Neural cell (in vitro differentiated cells): ENCODE data around the gene ITGAV. TPM values are rescaled to one million over a fixed set of nuclear protein-coding genes. Genes with fewer than 3 reads are reported as not detected.

ENCODE experiments used
- H2AFZ ChIP-seq: fragments of 200-600, 300-800 bp; sonication (generic), shearing (Covaris generic); 2 replicates; pipeline ENCODE4 v1.6.0; 2014; ENCODE audit warnings: low read depth, mild to moderate bottlenecking, antibody characterized with exemption, low read length, moderate library complexity
- H3F3A ChIP-seq: fragments of 200-600 bp; shearing (Covaris generic); 2 replicates; pipeline ENCODE4 v1.6.1; 2016; ENCODE audit warnings: mild to moderate bottlenecking, moderate library complexity, mixed read lengths, antibody characterized with exemption, low read length; ENCODE audit not compliant: insufficient read depth, poor library complexity, severe bottlenecking
- H3K27ac ChIP-seq: fragments of 200-600, 300-800 bp; sonication (generic), shearing (Covaris generic); 2 replicates; pipeline ENCODE4 v1.5.1; 2014; ENCODE audit warnings: mild to moderate bottlenecking, low read length, moderate library complexity
- H3K27me3 ChIP-seq: fragments of 300-800, 200-600 bp; sonication (generic), shearing (Covaris generic); 2 replicates; pipeline ENCODE4 v1.6.0; 2014; ENCODE audit warnings: mild to moderate bottlenecking, low read depth, low read length, moderate library complexity; ENCODE audit not compliant: insufficient read depth
- H3K36me3 ChIP-seq: fragments of 300-800, 200-600 bp; sonication (generic), shearing (Covaris generic); 2 replicates; pipeline ENCODE4 v1.5.1; 2014; ENCODE audit warnings: mild to moderate bottlenecking, antibody characterized with exemption, low read length, moderate library complexity; ENCODE audit not compliant: insufficient read depth
- H3K4me2 ChIP-seq: fragments of 300-800, 200-600 bp; sonication (generic), shearing (Covaris generic); 2 replicates; pipeline ENCODE4 v1.6.0; 2014; ENCODE audit warnings: mild to moderate bottlenecking, low read length
- H3K4me3 ChIP-seq: fragments of 300-800, 200-600 bp; sonication (generic), shearing (Covaris generic); 2 replicates; pipeline ENCODE4 v1.5.1; 2014; ENCODE audit warnings: mild to moderate bottlenecking, low read length, moderate library complexity
- H3K79me2 ChIP-seq: fragments of 200-600 bp; shearing (Covaris generic); replicated peaks from 2 replicates; pipeline ENCODE4 v1.6.0; 2014; ENCODE audit warnings: mild to moderate bottlenecking, low read length, moderate library complexity; ENCODE audit not compliant: insufficient read depth
- H3K9ac ChIP-seq: fragments of 300-800, 200-600 bp; sonication (generic), shearing (Covaris generic); 2 replicates; pipeline ENCODE4 v1.6.1; 2016; ENCODE audit warnings: mild to moderate bottlenecking, low read length, mixed read lengths
- H3K9me2 ChIP-seq: fragments of 200-600 bp; shearing (Covaris generic); 2 replicates; pipeline ENCODE4 v1.6.1; 2016; ENCODE audit warnings: mild to moderate bottlenecking, low read length, mixed read lengths; ENCODE audit not compliant: insufficient read depth
- H3K9me3 ChIP-seq: fragments of 200-600, 300-800 bp; sonication (generic), shearing (Covaris generic); 2 replicates; pipeline ENCODE4 v1.6.1; 2016; ENCODE audit warnings: mild to moderate bottlenecking, mixed run types, low read length, moderate library complexity, mixed read lengths
- H4K20me1 ChIP-seq: fragments of 200-600 bp; shearing (Covaris generic); 2 replicates; pipeline ENCODE4 v1.6.1; 2016; ENCODE audit warnings: mild to moderate bottlenecking, mixed run types; ENCODE audit not compliant: insufficient read depth
- EP300 ChIP-seq: fragments of 450-650 bp; conservative IDR thresholded peaks from 2 replicates; pipeline ENCODE4 v1.6.1; 2014; ENCODE audit warnings: antibody characterized with exemption, mild to moderate bottlenecking, moderate library complexity; ENCODE audit not compliant: poor library complexity, severe bottlenecking
- EZH2 ChIP-seq: fragments of 200-600, 300-800 bp; shearing (Covaris generic), sonication (generic); IDR thresholded peaks from 2 replicates; pipeline ENCODE4 v1.6.1; 2014; ENCODE audit warnings: antibody characterized with exemption, low read length, borderline replicate concordance, mild to moderate bottlenecking; ENCODE audit not compliant: insufficient read depth, poor library complexity, severe bottlenecking
- MXI1 ChIP-seq: fragments of 450-650 bp; conservative IDR thresholded peaks from 2 replicates; pipeline ENCODE4 v1.6.1; 2014; ENCODE audit warnings: antibody characterized with exemption, mild to moderate bottlenecking; ENCODE audit not compliant: poor library complexity, severe bottlenecking
- POLR2AphosphoS5 ChIP-seq: IDR thresholded peaks from 2 replicates; pipeline ENCODE4 v1.6.1; 2012
- RAD21 ChIP-seq: fragments of 450-650 bp; conservative IDR thresholded peaks from 2 replicates; pipeline ENCODE4 v1.6.1; 2014; ENCODE audit warnings: antibody characterized with exemption, mild to moderate bottlenecking, moderate library complexity
- SMC3 ChIP-seq: fragments of 450-650 bp; conservative IDR thresholded peaks from 2 replicates; pipeline ENCODE4 v1.6.1; 2014; ENCODE audit warnings: antibody characterized with exemption, mild to moderate bottlenecking, moderate library complexity; ENCODE audit not compliant: poor library complexity
- TAF1 ChIP-seq: IDR thresholded peaks from 2 replicates; pipeline ENCODE4 v1.6.1; 2012; ENCODE audit warnings: low read depth
- polyA plus RNA-seq: library from polyadenylated mRNA; depleted of rRNA; stranded (reverse); fragments of >200 nt; gene quantifications from 2 replicates; pipeline ENCODE4 v1.2.3, GENCODE V29; 2014
- TF ChIP-seq, protein P1 (sequence below): fragments of 450-650 bp; IDR thresholded peaks from 2 replicates; pipeline ENCODE4 v1.5.1; 2014; ENCODE audit warnings: antibody characterized with exemption, mild to moderate bottlenecking, moderate library complexity; ENCODE audit not compliant: poor library complexity, severe bottlenecking
- TF ChIP-seq, protein P2 (sequence below): IDR thresholded peaks from 2 replicates; pipeline ENCODE4 v1.6.1; 2012; ENCODE audit warnings: borderline replicate concordance

Gene ITGAV
- polyA plus RNA-seq, 1 donor from 2014 or later: 6.6 TPM

DNA sequence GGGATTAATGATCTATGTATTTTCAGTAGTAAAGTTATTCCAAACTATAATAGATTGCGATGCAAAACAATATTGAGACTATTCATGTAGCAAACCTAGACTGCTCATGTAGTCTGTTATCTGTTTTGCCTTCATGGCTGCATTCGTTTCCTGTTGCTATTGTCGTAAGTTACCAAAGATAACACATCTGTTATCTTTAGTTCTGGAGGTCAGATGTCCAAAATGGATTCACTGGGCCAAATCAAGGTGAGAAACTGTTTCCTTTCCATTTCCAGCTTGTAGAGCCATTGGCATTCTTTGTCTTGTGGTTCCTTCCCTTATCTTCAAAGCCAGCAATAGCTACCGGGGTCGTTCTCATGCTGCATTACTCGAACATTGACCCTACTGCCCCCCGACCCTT, 20.9 kb downstream of the ITGAV start:
- Histone ChIP-seq H3K27me3 (no peaks in the 10 kb centered on the region), H3K9me2 (no peaks in the 10 kb centered on the region), H2AFZ (no peak overlapping the region), H3K9ac (no peak overlapping the region), H3K36me3 (no peaks in the 10 kb centered on the region), H4K20me1 (no peaks in the 10 kb centered on the region), H3F3A (no peaks in the 10 kb centered on the region), H3K9me3 (no peaks in the 10 kb centered on the region), H3K4me2 (no peak overlapping the region), H3K79me2 (no peaks in the 10 kb centered on the region), H3K4me3 (no peak overlapping the region), H3K27ac (no peak overlapping the region)
- TF ChIP-seq RAD21: no peak
- TF ChIP-seq, protein P1, sequence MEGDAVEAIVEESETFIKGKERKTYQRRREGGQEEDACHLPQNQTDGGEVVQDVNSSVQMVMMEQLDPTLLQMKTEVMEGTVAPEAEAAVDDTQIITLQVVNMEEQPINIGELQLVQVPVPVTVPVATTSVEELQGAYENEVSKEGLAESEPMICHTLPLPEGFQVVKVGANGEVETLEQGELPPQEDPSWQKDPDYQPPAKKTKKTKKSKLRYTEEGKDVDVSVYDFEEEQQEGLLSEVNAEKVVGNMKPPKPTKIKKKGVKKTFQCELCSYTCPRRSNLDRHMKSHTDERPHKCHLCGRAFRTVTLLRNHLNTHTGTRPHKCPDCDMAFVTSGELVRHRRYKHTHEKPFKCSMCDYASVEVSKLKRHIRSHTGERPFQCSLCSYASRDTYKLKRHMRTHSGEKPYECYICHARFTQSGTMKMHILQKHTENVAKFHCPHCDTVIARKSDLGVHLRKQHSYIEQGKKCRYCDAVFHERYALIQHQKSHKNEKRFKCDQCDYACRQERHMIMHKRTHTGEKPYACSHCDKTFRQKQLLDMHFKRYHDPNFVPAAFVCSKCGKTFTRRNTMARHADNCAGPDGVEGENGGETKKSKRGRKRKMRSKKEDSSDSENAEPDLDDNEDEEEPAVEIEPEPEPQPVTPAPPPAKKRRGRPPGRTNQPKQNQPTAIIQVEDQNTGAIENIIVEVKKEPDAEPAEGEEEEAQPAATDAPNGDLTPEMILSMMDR: no peak

DNA sequence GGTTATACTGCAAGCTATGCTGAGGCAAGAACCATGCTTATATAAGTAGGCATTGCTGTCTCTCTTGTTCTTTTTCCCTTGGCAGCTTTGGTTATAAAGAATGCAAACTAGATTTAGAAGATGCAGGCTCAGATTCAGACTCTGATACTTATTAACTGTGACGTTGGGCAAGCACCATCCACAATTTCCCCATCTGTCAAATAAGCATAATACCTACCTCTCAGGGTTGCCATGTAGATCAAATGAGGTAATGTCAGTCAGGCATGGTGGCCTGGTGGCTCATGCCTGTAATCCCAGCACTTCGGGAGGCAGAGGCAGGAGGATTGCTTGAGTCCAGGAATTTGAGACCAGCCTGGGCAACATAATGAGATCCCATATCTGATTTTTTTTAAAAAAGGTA, 21.7 kb downstream of the ITGAV start:
- TF ChIP-seq RAD21 (no peak), MXI1 (no peak), POLR2AphosphoS5 (no peak), SMC3 (no peak), TAF1 (no peak), EP300 (no peak), EZH2 (no peak)
- TF ChIP-seq, protein P2, sequence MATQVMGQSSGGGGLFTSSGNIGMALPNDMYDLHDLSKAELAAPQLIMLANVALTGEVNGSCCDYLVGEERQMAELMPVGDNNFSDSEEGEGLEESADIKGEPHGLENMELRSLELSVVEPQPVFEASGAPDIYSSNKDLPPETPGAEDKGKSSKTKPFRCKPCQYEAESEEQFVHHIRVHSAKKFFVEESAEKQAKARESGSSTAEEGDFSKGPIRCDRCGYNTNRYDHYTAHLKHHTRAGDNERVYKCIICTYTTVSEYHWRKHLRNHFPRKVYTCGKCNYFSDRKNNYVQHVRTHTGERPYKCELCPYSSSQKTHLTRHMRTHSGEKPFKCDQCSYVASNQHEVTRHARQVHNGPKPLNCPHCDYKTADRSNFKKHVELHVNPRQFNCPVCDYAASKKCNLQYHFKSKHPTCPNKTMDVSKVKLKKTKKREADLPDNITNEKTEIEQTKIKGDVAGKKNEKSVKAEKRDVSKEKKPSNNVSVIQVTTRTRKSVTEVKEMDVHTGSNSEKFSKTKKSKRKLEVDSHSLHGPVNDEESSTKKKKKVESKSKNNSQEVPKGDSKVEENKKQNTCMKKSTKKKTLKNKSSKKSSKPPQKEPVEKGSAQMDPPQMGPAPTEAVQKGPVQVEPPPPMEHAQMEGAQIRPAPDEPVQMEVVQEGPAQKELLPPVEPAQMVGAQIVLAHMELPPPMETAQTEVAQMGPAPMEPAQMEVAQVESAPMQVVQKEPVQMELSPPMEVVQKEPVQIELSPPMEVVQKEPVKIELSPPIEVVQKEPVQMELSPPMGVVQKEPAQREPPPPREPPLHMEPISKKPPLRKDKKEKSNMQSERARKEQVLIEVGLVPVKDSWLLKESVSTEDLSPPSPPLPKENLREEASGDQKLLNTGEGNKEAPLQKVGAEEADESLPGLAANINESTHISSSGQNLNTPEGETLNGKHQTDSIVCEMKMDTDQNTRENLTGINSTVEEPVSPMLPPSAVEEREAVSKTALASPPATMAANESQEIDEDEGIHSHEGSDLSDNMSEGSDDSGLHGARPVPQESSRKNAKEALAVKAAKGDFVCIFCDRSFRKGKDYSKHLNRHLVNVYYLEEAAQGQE: no peak
- TF ChIP-seq, protein P1: no peak
- no peaks in the 10 kb centered on the region for H3K36me3 ChIP-seq
- no peaks in the 10 kb centered on the region for H3K9me3 ChIP-seq
- H3K9ac ChIP-seq: no peak overlapping the region
- no peak overlapping the region for H3K27ac ChIP-seq
- H2AFZ ChIP-seq: no peak overlapping the region
- H3K9me2 ChIP-seq: no peaks in the 10 kb centered on the region
- H3K4me2 ChIP-seq: no peak overlapping the region
- H3K4me3 ChIP-seq: no peak overlapping the region
- H3K27me3 ChIP-seq: no peaks in the 10 kb centered on the region
- H3F3A ChIP-seq: no peaks in the 10 kb centered on the region
- H4K20me1 ChIP-seq: no peaks in the 10 kb centered on the region
- H3K79me2 ChIP-seq: no peaks in the 10 kb centered on the region
